ENCODE data around the gene TWSG1.

GRCh38 chr18:9364242-9364641, 29.7 kb downstream of the TWSG1 start:
- no peak for TF ChIP-seq POLR2AphosphoS5 (IDR thresholded peaks at IDR 0.05; ENCODE audit: low read length)
- TF ChIP-seq ZZZ3 (IDR thresholded peaks at IDR 0.05; ENCODE audit: control insufficient read depth, insufficient read length, low read depth), result no peak
- no peak for TF ChIP-seq ZNF24 (IDR thresholded peaks at IDR 0.05)
- TF ChIP-seq, protein P1, sequence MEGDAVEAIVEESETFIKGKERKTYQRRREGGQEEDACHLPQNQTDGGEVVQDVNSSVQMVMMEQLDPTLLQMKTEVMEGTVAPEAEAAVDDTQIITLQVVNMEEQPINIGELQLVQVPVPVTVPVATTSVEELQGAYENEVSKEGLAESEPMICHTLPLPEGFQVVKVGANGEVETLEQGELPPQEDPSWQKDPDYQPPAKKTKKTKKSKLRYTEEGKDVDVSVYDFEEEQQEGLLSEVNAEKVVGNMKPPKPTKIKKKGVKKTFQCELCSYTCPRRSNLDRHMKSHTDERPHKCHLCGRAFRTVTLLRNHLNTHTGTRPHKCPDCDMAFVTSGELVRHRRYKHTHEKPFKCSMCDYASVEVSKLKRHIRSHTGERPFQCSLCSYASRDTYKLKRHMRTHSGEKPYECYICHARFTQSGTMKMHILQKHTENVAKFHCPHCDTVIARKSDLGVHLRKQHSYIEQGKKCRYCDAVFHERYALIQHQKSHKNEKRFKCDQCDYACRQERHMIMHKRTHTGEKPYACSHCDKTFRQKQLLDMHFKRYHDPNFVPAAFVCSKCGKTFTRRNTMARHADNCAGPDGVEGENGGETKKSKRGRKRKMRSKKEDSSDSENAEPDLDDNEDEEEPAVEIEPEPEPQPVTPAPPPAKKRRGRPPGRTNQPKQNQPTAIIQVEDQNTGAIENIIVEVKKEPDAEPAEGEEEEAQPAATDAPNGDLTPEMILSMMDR (IDR thresholded peaks at IDR 0.05 in 2 of 3, conservative IDR thresholded peaks at IDR 0.05 in 1 of 3; ENCODE audit: control insufficient read depth in 2 of 3, extremely low read depth in 1 of 3, insufficient read depth in 1 of 3, low read depth in 3 of 3, low read length in 3 of 3), result no peak
- no peak for TF ChIP-seq SUZ12 (IDR thresholded peaks at IDR 0.05; ENCODE audit: unreplicated experiment)
- no peak for TF ChIP-seq MEF2B (IDR thresholded peaks at IDR 0.05; ENCODE audit: partially characterized antibody, poor library complexity, severe bottlenecking)
- no peak for TF ChIP-seq EZH2 (IDR thresholded peaks at IDR 0.05; ENCODE audit: borderline replicate concordance, control insufficient read depth, low read depth, low read length)
- TF ChIP-seq SPI1 (IDR thresholded peaks at IDR 0.05; ENCODE audit: borderline replicate concordance, insufficient read depth, low read depth, low read length), result no peak
- TF ChIP-seq CBX5 (IDR thresholded peaks at IDR 0.05; ENCODE audit: low read depth), result no peak
